ENCODE data around the gene RPL10L. TPM values are rescaled to one million over a fixed set of nuclear protein-coding genes. Genes with fewer than 3 reads are reported as not detected.

The RPL10L gene
- total RNA-seq, 1 donor from 2014 or later, result not detected

- no peaks in the 10 kb centered on the region for H3K36me3 Mint-ChIP-seq (ENCODE audit: low read depth)
- no peaks in the 10 kb centered on the region for H3K4me1 Mint-ChIP-seq
- ChIA-PET POLR2A (no interaction called here), CTCF (no interaction called here)
- H3K4me3 Mint-ChIP-seq, result no peak overlapping the region
- no peak for ATAC-seq (ENCODE audit: low read depth)
- H3K27ac Mint-ChIP-seq, result no peak overlapping the region
- intact Hi-C loops (cut with micrococcal nuclease), result no loop called here
- no peaks in the 10 kb centered on the region for H3K27me3 Mint-ChIP-seq
- no peak for TF ChIP-seq CTCF (IDR thresholded peaks at IDR 0.05)
- DNase-seq, result no peak
- H3K9me3 Mint-ChIP-seq, result peaks cover 14% of the 10 kb centered on the region
Observed at GRCh38 chr14:46661728-46662127, 10.1 kb upstream of the RPL10L start.

DNA sequence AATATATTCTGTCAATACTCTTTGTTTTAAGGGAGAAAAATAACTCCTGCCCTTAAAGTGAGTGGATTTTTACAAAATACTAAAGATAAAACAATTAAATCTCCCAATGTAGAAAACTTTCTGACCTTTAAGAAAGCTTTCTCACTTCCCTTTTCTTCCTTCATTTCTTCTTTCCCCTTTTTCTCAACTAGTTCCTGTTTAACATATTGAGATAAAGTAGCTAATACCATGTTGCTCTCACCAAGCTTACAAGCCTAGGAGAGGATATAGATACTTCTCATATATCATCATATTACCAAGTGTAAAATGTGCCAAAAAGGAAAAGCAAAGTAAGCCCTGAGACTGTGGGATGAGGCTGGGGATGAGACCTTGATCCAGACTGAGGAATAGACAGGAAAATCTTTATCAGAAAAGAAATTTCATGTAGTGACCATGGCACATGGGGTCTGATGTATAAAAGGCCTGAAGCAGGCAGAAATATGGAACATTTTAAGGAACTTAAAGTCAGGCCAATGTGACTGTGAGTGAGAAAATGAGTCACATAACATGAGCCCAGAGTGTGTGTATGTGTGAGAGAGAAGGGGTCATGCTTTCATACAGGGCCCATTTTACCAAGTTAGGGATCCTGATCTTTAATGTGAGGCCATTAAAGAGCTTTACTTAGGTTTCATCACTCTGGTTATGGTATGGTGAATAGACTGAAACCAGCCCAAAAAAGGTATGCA is 1.6 kb upstream of the RPL10L start:
- Mint-ChIP-seq H3K27ac (no peak overlapping the region), H3K4me3 (no peak overlapping the region), H3K9me3 (no peaks in the 10 kb centered on the region), H3K27me3 (no peaks in the 10 kb centered on the region), H3K36me3 (ENCODE audit: low read depth) (no peaks in the 10 kb centered on the region), H3K4me1 (no peaks in the 10 kb centered on the region)
- no peak for ATAC-seq (ENCODE audit: low read depth)
- CTCF ChIA-PET, result no interaction called here
- no peak for TF ChIP-seq CTCF (IDR thresholded peaks at IDR 0.05)
- no peak for DNase-seq
- intact Hi-C loops (cut with micrococcal nuclease), result no loop called here
- POLR2A ChIA-PET, result no interaction called here

DNA sequence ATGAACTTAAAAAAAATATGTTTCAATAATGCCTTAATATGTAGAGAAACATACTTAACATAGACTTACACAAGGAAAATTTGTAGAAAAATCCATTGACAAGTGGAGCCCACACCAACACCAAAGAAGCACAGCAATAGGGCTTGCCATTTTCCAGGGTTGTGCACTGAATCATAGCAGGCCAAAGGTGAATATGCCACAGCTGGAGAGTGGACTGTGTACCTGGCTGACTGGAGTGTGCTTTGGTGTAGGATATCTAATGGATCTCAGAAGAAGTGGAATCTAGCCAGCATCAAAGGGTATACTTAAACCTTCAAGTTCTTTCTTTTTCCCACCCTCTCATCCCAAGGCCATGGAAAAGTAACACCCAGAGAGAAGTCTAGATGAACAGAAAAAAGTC is 4.8 kb downstream of the RPL10L start:
- intact Hi-C loops (cut with micrococcal nuclease), result no loop called here
- CTCF ChIA-PET, result no interaction called here
- Mint-ChIP-seq H3K27ac (no peak overlapping the region), H3K4me3 (no peak overlapping the region), H3K27me3 (no peaks in the 10 kb centered on the region), H3K36me3 (ENCODE audit: low read depth) (no peaks in the 10 kb centered on the region), H3K9me3 (no peaks in the 10 kb centered on the region), H3K4me1 (no peaks in the 10 kb centered on the region)
- POLR2A ChIA-PET, result no interaction called here
- no peak for TF ChIP-seq CTCF (IDR thresholded peaks at IDR 0.05)
- ATAC-seq (ENCODE audit: low read depth), result no peak
- no peak for DNase-seq

DNA sequence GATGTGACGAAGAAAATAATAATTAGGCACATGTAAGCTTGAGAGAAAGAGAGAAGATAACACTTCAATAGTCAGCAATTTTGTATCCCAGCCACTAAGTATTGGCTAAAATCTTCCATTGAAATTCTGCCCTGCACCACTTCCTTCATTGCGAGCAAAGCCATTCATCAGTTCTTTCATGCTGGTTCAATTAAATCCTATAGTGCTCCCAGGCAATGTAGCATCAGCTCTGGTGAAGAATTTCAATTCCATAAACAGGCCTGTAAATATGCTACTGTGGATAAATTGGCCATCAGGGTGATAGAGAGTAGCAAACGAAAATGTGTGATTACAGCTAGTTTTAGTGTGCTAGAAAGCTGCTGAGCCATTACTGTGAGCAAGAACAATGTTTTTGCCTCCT is 24.7 kb downstream of the RPL10L start:
- Mint-ChIP-seq H3K27ac (no peak overlapping the region), H3K36me3 (ENCODE audit: low read depth) (no peaks in the 10 kb centered on the region), H3K4me3 (no peak overlapping the region), H3K9me3 (peaks cover 5% of the 10 kb centered on the region), H3K27me3 (no peaks in the 10 kb centered on the region), H3K4me1 (no peaks in the 10 kb centered on the region)
- DNase-seq, result no peak
- TF ChIP-seq CTCF (IDR thresholded peaks at IDR 0.05), result no peak
- intact Hi-C loops (cut with micrococcal nuclease), result no loop called here
- no peak for ATAC-seq (ENCODE audit: low read depth)
- ChIA-PET CTCF (no interaction called here), POLR2A (no interaction called here)
